HepG2 (cell line): ENCODE results near the gene ISCU. TPM values are rescaled to one million over a fixed set of nuclear protein-coding genes. Genes with fewer than 3 reads are reported as not detected.
A peak's percentile ranks its signal among the peaks of the same experiment; 100 is the strongest.

ENCODE experiments used
- ARID5B ChIP-seq: IDR thresholded peaks from 2 replicates; pipeline ENCODE4 v1.4.0; 2020; ENCODE audit warnings: mild to moderate bottlenecking, missing genetic modification reagents
- CHD4 ChIP-seq: fragments of 200-600 bp; sonication (generic); IDR thresholded peaks from 2 replicates; pipeline ENCODE4 v1.7.0; 2017; ENCODE audit warnings: mild to moderate bottlenecking, low read length, borderline replicate concordance
- EEA1 ChIP-seq: sonication (generic); formaldehyde crosslinking; IDR thresholded peaks from 2 replicates; pipeline ENCODE4 v1.5.1; 2020; ENCODE audit warnings: mild to moderate bottlenecking, missing genetic modification reagents, borderline replicate concordance
- ESRRA ChIP-seq: sonication (generic); formaldehyde crosslinking; IDR thresholded peaks from 2 replicates; pipeline ENCODE4 v1.5.1; 2020; ENCODE audit warnings: mild to moderate bottlenecking, low read depth, missing genetic modification reagents
- FOXO4 ChIP-seq: sonication (generic); formaldehyde crosslinking; conservative IDR thresholded peaks from 2 replicates; pipeline ENCODE4 v1.8.1; 2023; ENCODE audit warnings: missing genetic modification reagents
- GATAD1 ChIP-seq: IDR thresholded peaks from 2 replicates; pipeline ENCODE4 v1.6.1; 2016; ENCODE audit warnings: missing genetic modification reagents, missing compliant biosample characterization
- HDAC6 ChIP-seq: fragments of 200-600 bp; sonication (generic); IDR thresholded peaks from 2 replicates; pipeline ENCODE4 v1.7.0; 2017; ENCODE audit warnings: mild to moderate bottlenecking, antibody characterized with exemption, low read length, low read depth
- HNF1B ChIP-seq: sonication (generic); formaldehyde crosslinking; IDR thresholded peaks from 2 replicates; pipeline ENCODE4 v1.5.1; 2020; ENCODE audit warnings: mild to moderate bottlenecking, moderate library complexity, missing genetic modification reagents
- MAF1 ChIP-seq: sonication (generic); formaldehyde crosslinking; IDR thresholded peaks from 2 replicates; pipeline ENCODE4 v1.5.0; 2020; ENCODE audit warnings: missing genetic modification reagents, borderline replicate concordance
- NCOA1 ChIP-seq: sonication (generic); formaldehyde crosslinking; IDR thresholded peaks from 2 replicates; pipeline ENCODE4 v1.9.0; 2021; ENCODE audit warnings: missing genetic modification reagents
- UBTF ChIP-seq: sonication (generic); formaldehyde crosslinking; IDR thresholded peaks from 2 replicates; pipeline ENCODE4 v1.4.0; 2020; ENCODE audit warnings: mild to moderate bottlenecking, missing genetic modification reagents
- ZBTB39 ChIP-seq: sonication (generic); formaldehyde crosslinking; IDR thresholded peaks from 2 replicates; pipeline ENCODE4 v1.5.0; 2020; ENCODE audit warnings: missing genetic modification reagents
- ZIK1 ChIP-seq: sonication (generic); formaldehyde crosslinking; IDR thresholded peaks from 2 replicates; pipeline ENCODE4 v1.5.0; 2020; ENCODE audit warnings: mild to moderate bottlenecking, low read depth, missing genetic modification reagents, borderline replicate concordance
- ZNF17 ChIP-seq: sonication (generic); formaldehyde crosslinking; IDR thresholded peaks from 2 replicates; pipeline ENCODE4 v1.5.0; 2020; ENCODE audit warnings: mild to moderate bottlenecking, missing genetic modification reagents
- ZNF570 ChIP-seq: sonication (generic); formaldehyde crosslinking; IDR thresholded peaks from 2 replicates; pipeline ENCODE4 v1.4.0; 2020; ENCODE audit warnings: mild to moderate bottlenecking, missing genetic modification reagents, borderline replicate concordance
- polyA plus RNA-seq, 8 experiments: library from polyadenylated mRNA; depleted of rRNA in 3 of 8; stranded (reverse) in 7 of 8; unstranded in 1 of 8; fragments of >200 nt; fragmentation: Illumina TruSeq in 4 of 8; extraction: Trizol in 4 of 8; gene quantifications; 2 replicates each; pipeline versions ENCODE4 v1.2.1 to v1.2.3, GENCODE V29; 2011 to 2016; ENCODE audit warnings: low read depth in 4 of 8, missing spikeins in 1 of 8, mixed read lengths in 1 of 8; ENCODE audit not compliant: insufficient read depth in 1 of 8
- total RNA-seq, 5 experiments: library from RNA; depleted of rRNA; stranded (reverse); fragments of >200 nt; fragmentation: Illumina TruSeq; extraction: Trizol; gene quantifications; 2 replicates each; pipeline ENCODE4 v1.2.3, GENCODE V29; 2016; ENCODE audit warnings: low read depth in 1 of 5

The ISCU gene
- total and polyA plus RNA-seq, 2 of the 13 experiments (the other 11 are each of a cell fraction or from before 2014, with no cell fraction given), result 94.4 to 107 TPM

GRCh38 chr12:108514973-108515814 is 47.2 kb upstream of the ISCU start, which contains the start of gene FICD (continued):
- TF ChIP-seq HNF1B (peak; percentile 88), GATAD1 (peak; percentile 85), NCOA1 (CRISPR knock-in tag) (no peak), UBTF (no peak; the same call in 1 of the 2 replicates), CHD4 (no peak), EEA1 (CRISPR knock-in tag) (no peak), MAF1 (CRISPR knock-in tag) (no peak), FOXO4 (CRISPR knock-in tag) (no peak), ZBTB39 (CRISPR knock-in tag) (no peak), HDAC6 (no peak), ZNF17 (CRISPR knock-in tag) (no peak), ARID5B (CRISPR knock-in tag) (no peak), ESRRA (CRISPR knock-in tag) (no peak), ZNF570 (CRISPR knock-in tag) (no peak), ZIK1 (CRISPR knock-in tag) (no peak)
